Hepatocyte (in vitro differentiated cells): ENCODE results near the gene S1PR2.

Experiments
- EZH2 ChIP-seq: fragments of 200-600 bp; sonication (generic); IDR thresholded peaks from 2 replicates; pipeline ENCODE4 v1.6.1; 2016; ENCODE audit warnings: antibody characterized with exemption, mild to moderate bottlenecking, borderline replicate concordance
- EZH2phosphoT487 ChIP-seq: fragments of 200-600 bp; sonication (generic); IDR thresholded peaks from one replicate; pipeline ENCODE4 v1.6.1; 2018; ENCODE audit warnings: antibody characterized with exemption, mild to moderate bottlenecking, low read depth, moderate library complexity; ENCODE audit not compliant: unreplicated experiment, severe bottlenecking
- TF ChIP-seq, protein P1 (sequence below): fragments of 200-600 bp; sonication (generic); IDR thresholded peaks from 2 replicates; pipeline ENCODE4 v1.5.1; 2016; ENCODE audit warnings: antibody characterized with exemption, mild to moderate bottlenecking; ENCODE audit not compliant: poor library complexity

DNA sequence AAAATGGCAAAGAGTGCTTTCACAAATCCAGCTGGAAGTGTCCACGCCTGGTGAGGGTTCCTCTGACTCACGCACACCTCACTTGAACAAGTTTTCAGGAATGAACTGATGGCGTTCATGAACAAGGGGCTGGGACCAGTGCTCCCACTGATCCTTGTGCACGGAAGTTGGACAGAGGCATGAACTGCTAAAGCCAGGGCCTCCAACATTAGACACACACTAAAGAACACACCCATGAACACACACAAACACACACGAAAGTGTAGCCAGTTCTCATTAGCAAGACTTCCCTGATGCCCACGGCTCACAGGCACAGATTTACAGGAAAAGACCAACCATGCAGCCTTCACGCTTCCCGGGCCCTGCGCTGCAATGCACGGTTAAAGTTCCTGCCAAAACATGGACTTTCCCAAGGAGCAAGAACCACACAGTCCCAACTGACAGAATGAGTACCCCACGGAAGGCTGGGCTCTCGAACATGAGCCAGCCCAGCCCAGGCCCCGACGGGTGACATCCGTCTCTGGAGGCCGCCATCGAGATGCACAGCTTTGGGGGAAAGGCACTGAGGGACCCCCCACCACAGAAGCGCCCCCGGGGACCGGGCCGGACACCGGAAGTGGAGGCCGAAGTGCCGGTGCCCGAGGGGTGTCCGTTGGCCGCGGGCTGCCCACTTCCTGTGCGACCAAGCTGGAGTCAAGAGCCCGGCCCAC lies 37.2 kb downstream of the S1PR2 start:
- TF ChIP-seq, protein P1, sequence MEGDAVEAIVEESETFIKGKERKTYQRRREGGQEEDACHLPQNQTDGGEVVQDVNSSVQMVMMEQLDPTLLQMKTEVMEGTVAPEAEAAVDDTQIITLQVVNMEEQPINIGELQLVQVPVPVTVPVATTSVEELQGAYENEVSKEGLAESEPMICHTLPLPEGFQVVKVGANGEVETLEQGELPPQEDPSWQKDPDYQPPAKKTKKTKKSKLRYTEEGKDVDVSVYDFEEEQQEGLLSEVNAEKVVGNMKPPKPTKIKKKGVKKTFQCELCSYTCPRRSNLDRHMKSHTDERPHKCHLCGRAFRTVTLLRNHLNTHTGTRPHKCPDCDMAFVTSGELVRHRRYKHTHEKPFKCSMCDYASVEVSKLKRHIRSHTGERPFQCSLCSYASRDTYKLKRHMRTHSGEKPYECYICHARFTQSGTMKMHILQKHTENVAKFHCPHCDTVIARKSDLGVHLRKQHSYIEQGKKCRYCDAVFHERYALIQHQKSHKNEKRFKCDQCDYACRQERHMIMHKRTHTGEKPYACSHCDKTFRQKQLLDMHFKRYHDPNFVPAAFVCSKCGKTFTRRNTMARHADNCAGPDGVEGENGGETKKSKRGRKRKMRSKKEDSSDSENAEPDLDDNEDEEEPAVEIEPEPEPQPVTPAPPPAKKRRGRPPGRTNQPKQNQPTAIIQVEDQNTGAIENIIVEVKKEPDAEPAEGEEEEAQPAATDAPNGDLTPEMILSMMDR = no peak
- TF ChIP-seq EZH2phosphoT487 (no peak), EZH2 (no peak)
